CD4-positive, alpha-beta T cell treated with Interleukin-17A for 4 hours (primary cell): ENCODE results near the gene IRX4.

Source experiments
- DNase-seq: peaks from one replicate; pipeline ENCODE4 v3.0.0-alpha.2; 2020; ENCODE audit warnings: mixed read lengths

IRX4 gene

GRCh38 chr5:1890296-1890695 lies 7.6 kb upstream of the IRX4 start:
- DNase-seq, result no peak

- no peak for DNase-seq
Observed at GRCh38 chr5:1889321-1890065, 6.8 kb upstream of the IRX4 start.

GRCh38 chr5:1888541-1889251 lies 6.0 kb upstream of the IRX4 start:
- no peak for DNase-seq

- DNase-seq, result no peak
Observed at GRCh38 chr5:1887588-1888360, 5.0 kb upstream of the IRX4 start.

GRCh38 chr5:1886846-1887587 lies 4.3 kb upstream of the IRX4 start:
- no peak for DNase-seq

GRCh38 chr5:1885868-1886845 lies 3.4 kb upstream of the IRX4 start:
- no peak for DNase-seq

- DNase-seq, result no peak
Observed at GRCh38 chr5:1885404-1885755, 2.7 kb upstream of the IRX4 start.

GRCh38 chr5:1884678-1885403 lies 2.1 kb upstream of the IRX4 start:
- DNase-seq, result no peak

GRCh38 chr5:1883925-1884677 lies 1.4 kb upstream of the IRX4 start:
- DNase-seq, result no peak

- no peak for DNase-seq
Observed at GRCh38 chr5:1883120-1883924, 597 bp upstream of the IRX4 start.

GRCh38 chr5:1881731-1882336 lies 891 bp downstream of the IRX4 start:
- no peak for DNase-seq

- no peak for DNase-seq
Observed at GRCh38 chr5:1881098-1881572, 1.6 kb downstream of the IRX4 start.

- DNase-seq, result no peak
Observed at GRCh38 chr5:1880377-1881025, 2.2 kb downstream of the IRX4 start.

GRCh38 chr5:1879292-1880263 lies 3.1 kb downstream of the IRX4 start:
- no peak for DNase-seq

GRCh38 chr5:1878050-1878849 lies 4.5 kb downstream of the IRX4 start:
- DNase-seq, result no peak
